Osteoblast (primary cell): ENCODE results near the gene MAPKAP1. TPM values are rescaled to one million over a fixed set of nuclear protein-coding genes. Genes with fewer than 3 reads are reported as not detected.

Experiments used
- DNase-seq: peaks from one replicate; pipeline ENCODE4 v3.0.0; 2011; ENCODE audit warnings: low spot score, mixed read lengths; ENCODE audit not compliant: insufficient read length; ENCODE audit errors: missing footprints
- H2AFZ ChIP-seq: 2 replicates; pipeline ENCODE4 v1.6.0; 2011; ENCODE audit warnings: mild to moderate bottlenecking, low read length
- H3K27ac ChIP-seq: 2 replicates; pipeline ENCODE4 v1.5.1; 2011; ENCODE audit warnings: mild to moderate bottlenecking, low read depth, low read length, moderate library complexity
- H3K27me3 ChIP-seq: 2 replicates; pipeline ENCODE4 v1.6.0; 2012; ENCODE audit warnings: mild to moderate bottlenecking, control low read depth, inconsistent platforms, low read length, moderate library complexity; ENCODE audit not compliant: insufficient read depth
- H3K36me3 ChIP-seq: 2 replicates; pipeline ENCODE4 v1.5.1; 2011; ENCODE audit warnings: mild to moderate bottlenecking, low read length, control low read depth, moderate library complexity; ENCODE audit not compliant: insufficient read depth
- H3K4me1 ChIP-seq: 2 replicates; pipeline ENCODE4 v1.5.1; 2011; ENCODE audit warnings: mild to moderate bottlenecking, low read length, control low read depth, moderate library complexity; ENCODE audit not compliant: insufficient read depth
- H3K4me2 ChIP-seq: 2 replicates; pipeline ENCODE4 v1.6.0; 2011; ENCODE audit warnings: mild to moderate bottlenecking, low read length; ENCODE audit not compliant: insufficient read depth
- H3K4me3 ChIP-seq: fragments of 200-600 bp; sonication (generic); 3 replicates; pipeline ENCODE4 v1.5.1; 2012; ENCODE audit warnings: mild to moderate bottlenecking, low read length, inconsistent platforms; ENCODE audit not compliant: insufficient read depth
- H3K79me2 ChIP-seq: 2 replicates; pipeline ENCODE4 v1.6.0; 2012; ENCODE audit warnings: mild to moderate bottlenecking, low read length, control low read depth, inconsistent platforms; ENCODE audit not compliant: insufficient read depth
- H3K9me3 ChIP-seq: 2 replicates; pipeline ENCODE4 v1.5.1; 2011; ENCODE audit warnings: low read depth, low read length, control low read depth
- H4K20me1 ChIP-seq: 2 replicates; pipeline ENCODE4 v1.6.0; 2012; ENCODE audit warnings: mild to moderate bottlenecking, low read length, control low read depth; ENCODE audit not compliant: insufficient read depth
- CTCF ChIP-seq: IDR thresholded peaks from 2 replicates; pipeline ENCODE4 v1.5.1; 2011; ENCODE audit warnings: mild to moderate bottlenecking, low read depth, low read length, moderate library complexity; ENCODE audit errors: extremely low read depth
- total RNA-seq: library from RNA; depleted of rRNA; stranded (reverse); fragments of >200 nt; gene quantifications from 2 replicates; pipeline ENCODE4 v1.2.3, GENCODE V29; 2012

The MAPKAP1 gene
- total RNA-seq, 1 donor, result 72.4 TPM

GRCh38 chr9:125409637-125410521, 297.1 kb downstream of the MAPKAP1 start:
- no peaks in the 10 kb centered on the region for H3K79me2 ChIP-seq
- no peak overlapping the region for H2AFZ ChIP-seq
- no peaks in the 10 kb centered on the region for H4K20me1 ChIP-seq
- no peak overlapping the region for H3K27ac ChIP-seq
- H3K4me2 ChIP-seq, result no peak overlapping the region
- TF ChIP-seq CTCF, result no peak
- H3K9me3 ChIP-seq, result no peaks in the 10 kb centered on the region
- no peaks in the 10 kb centered on the region for H3K36me3 ChIP-seq
- peak; percentile 96 for DNase-seq
- H3K4me1 ChIP-seq, result no peaks in the 10 kb centered on the region
- no peaks in the 10 kb centered on the region for H3K27me3 ChIP-seq
- peak overlapping the region; percentile 46 for H3K4me3 ChIP-seq

GRCh38 chr9:125409217-125409636, 297.8 kb downstream of the MAPKAP1 start:
- no peaks in the 10 kb centered on the region for H3K79me2 ChIP-seq
- no peak overlapping the region for H2AFZ ChIP-seq
- H3K4me3 ChIP-seq, result no peak overlapping the region
- H3K4me1 ChIP-seq, result no peaks in the 10 kb centered on the region
- H4K20me1 ChIP-seq, result no peaks in the 10 kb centered on the region
- H3K27me3 ChIP-seq, result no peaks in the 10 kb centered on the region
- TF ChIP-seq CTCF, result no peak
- no peaks in the 10 kb centered on the region for H3K9me3 ChIP-seq
- H3K27ac ChIP-seq, result no peak overlapping the region
- no peaks in the 10 kb centered on the region for H3K36me3 ChIP-seq
- DNase-seq, result peak; percentile 50
- no peak overlapping the region for H3K4me2 ChIP-seq

GRCh38 chr9:125407974-125408900, 298.8 kb downstream of the MAPKAP1 start:
- DNase-seq, result peak; percentile 99
- H3K4me2 ChIP-seq, result peak overlapping the region; percentile 85
- H3K27ac ChIP-seq, result peak overlapping the region; percentile 23
- H2AFZ ChIP-seq, result peak overlapping the region; percentile 92
- TF ChIP-seq CTCF, result peak; percentile 62
- no peaks in the 10 kb centered on the region for H3K27me3 ChIP-seq
- H3K79me2 ChIP-seq, result no peaks in the 10 kb centered on the region
- no peaks in the 10 kb centered on the region for H3K9me3 ChIP-seq
- H3K36me3 ChIP-seq, result no peaks in the 10 kb centered on the region
- no peaks in the 10 kb centered on the region for H4K20me1 ChIP-seq
- peak overlapping the region; percentile 79 for H3K4me3 ChIP-seq
- no peaks in the 10 kb centered on the region for H3K4me1 ChIP-seq
